Trophoblast cell (in vitro differentiated cells and primary cell): Measurements from ENCODE around the gene ONECUT2.

Experiments
- DNase-seq, 2 donors: peaks; one replicate each; pipeline ENCODE4 v3.0.0-alpha.2; 2016
- H2AFZ ChIP-seq: 2 replicates; pipeline ENCODE4 v1.6.1; 2013; ENCODE audit warnings: low read length, moderate library complexity, mild to moderate bottlenecking; ENCODE audit not compliant: insufficient read depth, poor library complexity
- H2AK5ac ChIP-seq: 2 replicates; pipeline ENCODE4 v1.6.1; 2013; ENCODE audit warnings: mild to moderate bottlenecking, low read length
- H2BK120ac ChIP-seq: 2 replicates; pipeline ENCODE4 v1.6.1; 2013; ENCODE audit warnings: low read length, mild to moderate bottlenecking, moderate library complexity; ENCODE audit not compliant: insufficient read depth, poor library complexity
- H2BK12ac ChIP-seq: 2 replicates; pipeline ENCODE4 v1.6.1; 2013; ENCODE audit warnings: mild to moderate bottlenecking, low read length, moderate library complexity
- H2BK5ac ChIP-seq: 2 replicates; pipeline ENCODE4 v1.6.1; 2013; ENCODE audit warnings: low read length, low read depth, moderate library complexity, mild to moderate bottlenecking; ENCODE audit not compliant: poor library complexity
- H3K14ac ChIP-seq: 2 replicates; pipeline ENCODE4 v1.6.1; 2013; ENCODE audit warnings: mild to moderate bottlenecking, low read length
- H3K18ac ChIP-seq: 2 replicates; pipeline ENCODE4 v1.6.1; 2013; ENCODE audit warnings: mild to moderate bottlenecking, low read length
- H3K23ac ChIP-seq: 2 replicates; pipeline ENCODE4 v1.6.1; 2013; ENCODE audit warnings: low read length
- H3K27ac ChIP-seq: 2 replicates; pipeline ENCODE4 v1.5.1; 2013; ENCODE audit warnings: low read depth, mild to moderate bottlenecking, inconsistent platforms, low read length, moderate library complexity
- H3K27me3 ChIP-seq: 2 replicates; pipeline ENCODE4 v1.6.1; 2013; ENCODE audit warnings: inconsistent platforms, mild to moderate bottlenecking, low read length, moderate library complexity; ENCODE audit not compliant: insufficient read depth
- H3K36me3 ChIP-seq, 2 experiments: 1 replicate in 1 of 2; 2 replicates in 1 of 2; pipeline ENCODE4 v1.6.1; 2013; ENCODE audit warnings: low read length in 2 of 2, mild to moderate bottlenecking in 2 of 2, moderate library complexity in 1 of 2; ENCODE audit not compliant: insufficient read depth in 2 of 2, control insufficient read depth in 1 of 2
- H3K4ac ChIP-seq: 2 replicates; pipeline ENCODE4 v1.6.1; 2013; ENCODE audit warnings: low read depth, mild to moderate bottlenecking, low read length, moderate library complexity
- H3K4me1 ChIP-seq, 2 experiments: 1 replicate in 1 of 2; 2 replicates in 1 of 2; pipeline ENCODE4 v1.6.1; 2013; ENCODE audit warnings: low read length in 2 of 2, mild to moderate bottlenecking in 2 of 2, moderate library complexity in 1 of 2; ENCODE audit not compliant: insufficient read depth in 2 of 2, control insufficient read depth in 1 of 2
- H3K4me2 ChIP-seq: 2 replicates; pipeline ENCODE4 v1.6.1; 2013; ENCODE audit warnings: inconsistent platforms, mild to moderate bottlenecking, low read length, moderate library complexity
- H3K4me3 ChIP-seq: 2 replicates; pipeline ENCODE4 v1.5.1; 2013; ENCODE audit warnings: mild to moderate bottlenecking, low read depth, low read length, inconsistent platforms
- H3K79me1 ChIP-seq: one replicate; pipeline ENCODE4 v1.6.1; 2013; ENCODE audit warnings: low read length
- H3K79me2 ChIP-seq: 2 replicates; pipeline ENCODE4 v1.6.1; 2013; ENCODE audit warnings: low read length, mild to moderate bottlenecking; ENCODE audit not compliant: control insufficient read depth, insufficient read depth, poor library complexity
- H3K9ac ChIP-seq: 2 replicates; pipeline ENCODE4 v1.6.1; 2013; ENCODE audit warnings: mild to moderate bottlenecking, low read length
- H3K9me3 ChIP-seq: 2 replicates; pipeline ENCODE4 v1.6.1; 2013; ENCODE audit warnings: low read depth, mild to moderate bottlenecking, control low read depth, inconsistent platforms, low read length; ENCODE audit not compliant: insufficient read depth
- H4K12ac ChIP-seq: 2 replicates; pipeline ENCODE4 v1.6.1; 2013; ENCODE audit warnings: low read depth, mild to moderate bottlenecking, low read length, moderate library complexity
- H4K8ac ChIP-seq: 2 replicates; pipeline ENCODE4 v1.6.1; 2013; ENCODE audit warnings: low read depth, mild to moderate bottlenecking, low read length, moderate library complexity
- H4K91ac ChIP-seq: one replicate; pipeline ENCODE4 v1.6.1; 2013; ENCODE audit warnings: low read depth, mild to moderate bottlenecking, low read length, moderate library complexity
- WGBS: extraction: QIAGEN DNeasy Blood & Tissue Kit; methylation state at CpG from one replicate; pipeline ENCODE4 v1.1.7; 2013; ENCODE audit warnings: missing lambda C conversion rate; ENCODE audit not compliant: insufficient read length, insufficient coverage; ENCODE audit errors: extremely low coverage; 5-methylcytosine and 5-hydroxymethylcytosine counted together

The ONECUT2 gene

DNA sequence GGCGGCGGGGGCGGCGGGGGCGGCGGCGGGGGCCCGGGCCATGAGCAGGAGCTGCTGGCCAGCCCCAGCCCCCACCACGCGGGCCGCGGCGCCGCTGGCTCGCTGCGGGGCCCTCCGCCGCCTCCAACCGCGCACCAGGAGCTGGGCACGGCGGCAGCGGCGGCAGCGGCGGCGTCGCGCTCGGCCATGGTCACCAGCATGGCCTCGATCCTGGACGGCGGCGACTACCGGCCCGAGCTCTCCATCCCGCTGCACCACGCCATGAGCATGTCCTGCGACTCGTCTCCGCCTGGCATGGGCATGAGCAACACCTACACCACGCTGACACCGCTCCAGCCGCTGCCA, 644 bp downstream of the ONECUT2 start:
- Histone ChIP-seq H3K9ac (no peak overlapping the region), H3K4me3 (no peak overlapping the region), H3K9me3 (peaks cover 14% of the 10 kb centered on the region), H2BK12ac (no peak overlapping the region), H4K91ac (no peak overlapping the region), H3K4ac (no peak overlapping the region), H3K23ac (no peak overlapping the region), H4K8ac (no peak overlapping the region), H3K27me3 (peaks cover 78% of the 10 kb centered on the region), H3K4me1 (peaks cover 15 to 27% of the 10 kb centered on the region in 2 experiments), H2AFZ (peak overlapping the region; percentile 30), H3K4me2 (peak overlapping the region; percentile 46), H3K27ac (no peak overlapping the region), H3K79me1 (no peaks in the 10 kb centered on the region), H3K79me2 (no peaks in the 10 kb centered on the region), H2BK120ac (no peak overlapping the region), H4K12ac (no peak overlapping the region), H3K36me3 (no peaks in the 10 kb centered on the region), H2BK5ac (no peak overlapping the region), H3K18ac (no peak overlapping the region), H2AK5ac (no peak overlapping the region), H3K14ac (no peak overlapping the region)
- DNase-seq = no peak
- WGBS = no CpG with 5 or more reads among the region's 44 CpGs

DNA sequence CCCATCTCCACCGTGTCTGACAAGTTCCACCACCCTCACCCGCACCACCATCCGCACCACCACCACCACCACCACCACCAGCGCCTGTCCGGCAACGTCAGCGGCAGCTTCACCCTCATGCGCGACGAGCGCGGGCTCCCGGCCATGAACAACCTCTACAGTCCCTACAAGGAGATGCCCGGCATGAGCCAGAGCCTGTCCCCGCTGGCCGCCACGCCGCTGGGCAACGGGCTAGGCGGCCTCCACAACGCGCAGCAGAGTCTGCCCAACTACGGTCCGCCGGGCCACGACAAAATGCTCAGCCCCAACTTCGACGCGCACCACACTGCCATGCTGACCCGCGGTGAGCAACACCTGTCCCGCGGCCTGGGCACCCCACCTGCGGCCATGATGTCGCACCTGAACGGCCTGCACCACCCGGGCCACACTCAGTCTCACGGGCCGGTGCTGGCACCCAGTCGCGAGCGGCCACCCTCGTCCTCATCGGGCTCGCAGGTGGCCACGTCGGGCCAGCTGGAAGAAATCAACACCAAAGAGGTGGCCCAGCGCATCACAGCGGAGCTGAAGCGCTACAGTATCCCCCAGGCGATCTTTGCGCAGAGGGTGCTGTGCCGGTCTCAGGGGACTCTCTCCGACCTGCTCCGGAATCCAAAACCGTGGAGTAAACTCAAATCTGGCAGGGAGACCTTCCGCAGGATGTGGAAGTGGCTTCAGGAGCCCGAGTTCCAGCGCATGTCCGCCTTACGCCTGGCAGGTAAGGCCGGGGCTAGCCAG, 1.2 kb downstream of the ONECUT2 start:
- no peaks in the 10 kb centered on the region for H3K79me1 ChIP-seq
- H3K4me1 ChIP-seq = peaks cover 15 to 29% of the 10 kb centered on the region in 2 experiments
- H2BK5ac ChIP-seq = no peak overlapping the region
- no peak overlapping the region for H3K4ac ChIP-seq
- H3K27me3 ChIP-seq = peaks cover 80% of the 10 kb centered on the region
- no peak overlapping the region for H3K4me3 ChIP-seq
- H3K4me2 ChIP-seq = peak overlapping the region; percentile 46
- no peaks in the 10 kb centered on the region for H3K36me3 ChIP-seq
- H2BK12ac ChIP-seq = no peak overlapping the region
- no peak overlapping the region for H3K23ac ChIP-seq
- no peak overlapping the region for H2BK120ac ChIP-seq
- H3K9ac ChIP-seq = no peak overlapping the region
- H2AK5ac ChIP-seq = no peak overlapping the region
- H3K79me2 ChIP-seq = no peaks in the 10 kb centered on the region
- no CpG with 5 or more reads among the region's 62 CpGs for WGBS
- peaks cover 15% of the 10 kb centered on the region for H3K9me3 ChIP-seq
- no peak overlapping the region for H4K91ac ChIP-seq
- H4K12ac ChIP-seq = no peak overlapping the region
- no peak overlapping the region for H3K27ac ChIP-seq
- H3K18ac ChIP-seq = no peak overlapping the region
- H4K8ac ChIP-seq = no peak overlapping the region
- no peak for DNase-seq
- peak overlapping the region; percentile 30 for H2AFZ ChIP-seq
- no peak overlapping the region for H3K14ac ChIP-seq

DNA sequence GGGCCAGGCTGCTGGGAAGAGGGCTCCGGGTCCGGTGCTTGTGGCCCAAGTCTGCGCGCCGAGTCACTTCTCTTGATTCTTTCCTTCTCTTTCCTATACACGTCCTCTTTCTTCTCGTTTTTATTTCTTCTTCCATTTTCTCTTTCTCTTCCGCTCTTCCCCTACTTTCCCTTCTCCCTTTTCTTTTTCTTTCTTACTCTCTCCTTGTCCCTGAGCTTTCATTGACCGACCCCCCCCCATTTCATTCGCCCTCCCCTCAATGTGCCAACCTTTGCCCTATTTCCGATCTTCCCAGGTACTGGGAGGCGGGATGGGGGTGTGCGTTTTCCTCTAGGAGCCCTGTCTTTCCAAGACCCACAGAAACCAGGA, 1.8 kb downstream of the ONECUT2 start:
- DNase-seq = no peak
- Histone ChIP-seq H3K4me1 (peaks cover 15 to 29% of the 10 kb centered on the region in 2 experiments), H2BK120ac (no peak overlapping the region), H3K9ac (no peak overlapping the region), H2AFZ (no peak overlapping the region), H3K9me3 (peaks cover 19% of the 10 kb centered on the region), H3K4me2 (peak overlapping the region; percentile 76), H3K79me1 (no peaks in the 10 kb centered on the region), H4K91ac (no peak overlapping the region), H3K23ac (no peak overlapping the region), H4K8ac (no peak overlapping the region), H3K36me3 (no peaks in the 10 kb centered on the region), H3K4me3 (no peak overlapping the region), H3K27ac (no peak overlapping the region), H3K27me3 (peaks cover 81% of the 10 kb centered on the region), H2AK5ac (no peak overlapping the region), H3K79me2 (no peaks in the 10 kb centered on the region), H3K18ac (no peak overlapping the region), H2BK5ac (no peak overlapping the region), H3K14ac (no peak overlapping the region), H3K4ac (no peak overlapping the region), H4K12ac (no peak overlapping the region), H2BK12ac (no peak overlapping the region)
- WGBS = 96% methylated on average over 3 of the region's 13 CpGs

DNA sequence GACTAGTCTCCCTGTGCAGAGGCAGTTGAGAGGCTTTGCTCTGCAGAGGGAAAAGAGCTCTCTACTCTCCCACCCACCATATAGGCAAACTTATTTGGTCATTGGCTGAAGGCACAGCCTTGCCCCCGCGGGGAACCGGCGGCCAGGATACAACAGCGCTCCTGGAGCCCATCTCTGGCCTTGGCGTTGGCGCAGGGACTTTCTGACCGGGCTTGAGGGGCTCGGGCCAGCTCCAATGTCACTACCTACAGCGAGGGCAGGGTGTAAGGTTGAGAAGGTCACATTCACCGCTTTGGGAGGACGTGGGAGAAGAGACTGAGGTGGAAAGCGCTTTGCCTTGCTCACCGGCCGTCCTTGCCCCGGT, 2.2 kb downstream of the ONECUT2 start:
- no peak overlapping the region for H2BK120ac ChIP-seq
- no peak overlapping the region for H3K18ac ChIP-seq
- H3K27ac ChIP-seq = no peak overlapping the region
- H3K23ac ChIP-seq = no peak overlapping the region
- H3K4me3 ChIP-seq = no peak overlapping the region
- no peak overlapping the region for H3K9ac ChIP-seq
- H3K36me3 ChIP-seq = no peaks in the 10 kb centered on the region
- H3K4ac ChIP-seq = no peak overlapping the region
- H2AFZ ChIP-seq = no peak overlapping the region
- no CpG with 5 or more reads among the region's 16 CpGs for WGBS
- no peak overlapping the region for H2AK5ac ChIP-seq
- H3K79me1 ChIP-seq = no peaks in the 10 kb centered on the region
- peaks cover 19% of the 10 kb centered on the region for H3K9me3 ChIP-seq
- peak overlapping the region; percentile 76 for H3K4me2 ChIP-seq
- no peak overlapping the region for H3K14ac ChIP-seq
- peaks cover 15 to 29% of the 10 kb centered on the region in 2 experiments for H3K4me1 ChIP-seq
- H4K8ac ChIP-seq = no peak overlapping the region
- no peak overlapping the region for H4K91ac ChIP-seq
- no peak overlapping the region for H4K12ac ChIP-seq
- H2BK12ac ChIP-seq = no peak overlapping the region
- no peak overlapping the region for H2BK5ac ChIP-seq
- H3K79me2 ChIP-seq = no peaks in the 10 kb centered on the region
- no peak for DNase-seq
- H3K27me3 ChIP-seq = peaks cover 85% of the 10 kb centered on the region
